Fibroblast of skin of right biceps (primary cell): ENCODE data around the gene SPTAN1.
A peak's percentile ranks its signal among the peaks of the same experiment; 100 is the strongest.
"Not testable (repeated sequence)": the region's sequence is repeated elsewhere in the genome, so short reads cannot be mapped to it uniquely, and the experiment has no call there.

Experiments
- DNase-seq: peaks from one replicate; pipeline ENCODE4 v3.0.0-alpha.2; 2013

SPTAN1 gene

DNA sequence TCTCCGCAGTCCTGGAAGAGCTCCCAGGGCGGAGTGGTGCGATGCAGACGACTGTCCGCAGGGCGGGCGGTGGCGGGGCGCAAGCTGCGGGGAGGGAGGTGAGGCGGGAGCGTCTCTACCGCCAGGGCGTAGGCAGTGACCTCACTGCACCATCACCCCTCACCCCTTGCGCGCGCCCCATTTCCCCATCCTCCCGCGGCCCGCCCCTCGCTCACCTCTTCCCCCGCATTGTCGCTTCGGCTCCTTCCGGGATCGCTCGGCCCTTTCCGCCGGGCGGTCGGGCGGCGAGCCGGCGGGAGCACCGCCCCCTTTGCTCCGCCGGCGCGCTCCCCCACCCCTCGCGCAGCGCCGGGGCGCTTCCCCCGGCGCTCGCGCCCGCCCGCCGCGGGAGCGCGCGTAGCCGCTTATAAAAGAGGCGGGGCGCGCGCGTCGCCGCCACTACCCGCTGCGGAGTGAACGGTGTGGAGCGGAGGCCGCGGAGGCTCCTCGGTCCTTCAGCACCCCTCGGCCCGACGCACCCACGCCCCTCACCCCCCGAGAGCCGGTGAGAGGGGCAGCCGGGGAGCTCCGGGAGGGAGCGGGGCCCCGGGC is at the start of gene SPTAN1:
Gene SPTAN1, plus strand, starts transcription at position 435 of the 591 bp plus-strand sequence. CDS start 14,154 bp downstream, outside the sequence.
- DNase-seq: peak; percentile 90

DNA sequence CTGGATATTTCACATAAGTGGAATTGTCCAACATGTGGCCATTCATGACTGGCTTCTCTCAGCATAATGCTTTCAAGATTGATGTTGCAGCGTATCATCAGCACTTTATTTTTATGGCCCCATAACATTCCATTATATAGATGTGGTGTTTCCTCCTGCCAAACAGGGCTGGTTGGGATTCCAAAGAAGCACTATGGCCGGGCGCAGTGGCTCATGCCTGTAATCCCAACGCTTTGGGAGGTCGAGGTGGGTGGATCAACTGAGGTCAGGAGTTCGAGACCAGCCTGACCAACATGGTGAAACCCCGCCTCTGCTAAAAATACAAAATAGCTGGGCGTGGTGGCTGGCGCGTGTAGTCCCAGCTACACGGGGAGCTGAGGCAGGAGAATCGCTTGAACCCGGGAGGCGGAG is 49.0 kb upstream of the SPTAN1 start:
- DNase-seq: peak; percentile 72

DNA sequence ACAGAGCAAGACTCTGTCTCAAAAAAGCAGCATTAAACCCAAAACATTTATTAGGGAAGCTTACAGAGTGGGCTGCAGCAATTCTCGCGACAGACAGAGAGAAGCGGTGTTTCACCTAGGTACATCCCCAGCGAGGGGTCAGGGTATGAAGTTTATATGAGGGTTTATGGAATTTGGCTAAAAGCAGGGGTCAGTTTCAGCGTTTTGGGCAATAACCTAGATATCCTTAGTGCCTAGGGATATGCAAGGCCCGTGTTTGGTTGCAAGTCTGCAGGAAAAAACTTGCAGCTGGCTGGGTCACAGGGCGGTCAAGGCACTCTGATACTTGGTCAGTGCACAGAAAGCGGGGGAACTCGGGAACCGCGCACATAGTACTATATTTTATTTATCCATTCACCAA is 48.5 kb upstream of the SPTAN1 start:
- DNase-seq: no peak

DNA sequence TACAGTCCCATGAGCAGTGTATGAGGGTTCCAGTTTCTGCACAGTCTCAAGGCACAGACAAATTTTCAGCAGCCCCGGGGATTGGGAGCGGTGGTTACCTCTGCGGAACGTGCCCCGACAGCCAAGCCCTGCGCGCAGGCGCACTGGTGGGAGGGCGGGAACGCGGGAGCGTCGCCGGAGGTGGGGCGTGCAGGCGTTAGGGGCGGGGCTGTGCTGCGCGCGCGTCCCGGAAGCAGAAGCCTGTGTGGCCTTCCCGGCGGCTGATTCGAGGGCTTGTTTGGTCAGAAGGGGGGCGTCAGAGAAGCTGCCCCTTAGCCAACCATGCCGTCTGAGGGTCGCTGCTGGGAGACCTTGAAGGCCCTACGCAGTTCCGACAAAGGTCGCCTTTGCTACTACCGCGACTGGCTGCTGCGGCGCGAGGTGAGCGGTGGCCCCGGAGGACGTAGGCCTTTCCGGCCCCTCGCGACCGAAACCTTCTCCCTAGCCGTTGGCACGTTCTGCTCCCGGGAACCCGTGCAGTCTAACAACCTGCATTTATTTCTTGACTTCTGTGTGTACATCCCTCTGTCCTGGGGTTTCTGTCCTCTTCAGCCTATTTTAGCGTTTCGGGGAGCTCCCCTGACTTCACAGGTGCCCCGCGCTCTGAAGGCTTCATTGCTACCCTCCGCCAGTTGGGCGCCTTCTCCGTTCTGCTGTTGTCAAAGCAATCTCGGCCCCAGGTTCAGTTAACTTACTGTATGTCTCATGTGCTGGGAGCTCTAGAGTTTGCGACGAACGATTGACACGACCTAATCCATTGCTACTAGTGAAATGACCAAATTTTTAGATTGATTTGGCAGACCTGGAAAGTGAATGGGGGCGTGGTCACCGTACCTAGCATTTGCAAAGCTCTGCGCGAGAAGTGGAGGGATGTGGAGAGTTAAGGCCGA is 47.6 kb upstream of the SPTAN1 start, which contains the start of gene GLE1:
Gene GLE1, plus strand, starts transcription at position 235 of the 929 bp plus-strand sequence. Its CDS starts 87 bp downstream, at position 322.
- DNase-seq: peak; percentile 90

DNA sequence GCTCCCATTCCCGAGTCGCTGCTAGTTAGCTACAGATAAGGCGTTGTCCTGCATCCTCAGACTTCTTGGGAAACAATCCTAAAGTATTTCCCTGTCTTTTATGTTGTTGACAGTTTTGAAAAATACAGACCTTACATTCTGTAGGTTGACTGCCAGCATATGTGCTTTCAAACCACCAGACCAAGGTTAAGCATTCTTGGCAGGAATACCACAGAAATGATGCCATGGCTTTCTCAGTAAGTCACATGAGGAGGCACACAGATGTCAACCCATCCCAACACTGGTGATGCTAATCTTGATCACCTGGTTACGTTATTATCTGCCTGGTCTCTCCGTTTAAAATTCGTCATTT is 47.0 kb upstream of the SPTAN1 start:
- DNase-seq: peak; percentile 44

DNA sequence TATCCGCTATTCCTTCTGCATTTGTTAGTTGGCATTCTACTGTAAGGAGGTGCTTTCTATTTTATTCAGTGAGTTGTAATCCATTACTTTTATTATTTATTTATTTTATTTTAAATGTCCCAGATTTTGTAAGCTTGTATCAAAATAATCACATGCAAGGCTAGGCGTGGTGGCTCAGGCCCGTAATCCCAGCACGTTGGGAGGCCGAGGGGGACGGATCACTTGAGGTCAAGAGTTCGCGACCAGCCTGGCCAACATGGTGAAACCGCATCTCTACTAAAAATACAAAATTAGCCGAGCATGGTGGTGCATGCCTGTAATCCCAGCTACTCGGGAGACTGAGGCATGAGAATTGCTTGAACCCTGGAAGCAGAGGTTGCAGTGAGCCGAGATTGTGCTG is 46.5 kb upstream of the SPTAN1 start:
- not testable (repeated sequence) for DNase-seq

DNA sequence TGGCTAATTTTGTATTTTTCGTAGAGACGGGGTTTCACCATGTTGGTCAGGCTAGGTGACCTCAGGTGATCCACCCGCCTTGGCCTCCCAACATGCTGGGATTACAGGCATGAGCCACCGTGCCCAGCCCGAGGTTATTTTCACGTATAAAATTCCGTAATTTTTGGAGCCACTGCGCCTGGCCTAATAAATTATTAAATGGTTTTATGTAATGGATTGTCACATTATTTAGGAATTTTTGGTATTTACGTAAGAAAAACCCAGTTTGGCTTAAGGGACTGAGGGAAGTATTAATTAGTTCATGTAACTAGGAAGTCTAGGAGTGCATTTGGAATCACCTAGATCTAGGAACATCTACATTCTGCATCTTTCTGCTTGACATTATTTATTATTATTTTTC is 39.6 kb upstream of the SPTAN1 start:
- DNase-seq: no peak

DNA sequence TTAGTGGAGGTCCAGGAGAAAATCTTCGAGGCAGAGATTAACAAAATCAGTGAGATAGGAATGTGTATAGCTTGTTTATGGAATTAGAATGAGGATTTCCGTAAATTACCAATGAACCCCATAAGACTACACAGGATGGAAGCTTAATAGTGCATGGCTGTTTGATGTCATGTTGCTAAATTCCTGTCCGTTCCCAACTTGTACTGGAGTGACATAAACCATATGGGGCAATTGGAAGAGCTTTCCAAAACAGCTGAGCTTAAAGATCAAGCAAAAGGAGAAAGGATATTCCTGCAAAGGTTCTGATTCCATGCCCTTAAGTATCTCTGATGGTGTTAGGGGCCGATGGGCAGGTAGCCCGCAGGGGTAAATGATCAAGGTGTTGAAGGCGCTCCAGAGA is 30.4 kb upstream of the SPTAN1 start:
- no peak for DNase-seq

DNA sequence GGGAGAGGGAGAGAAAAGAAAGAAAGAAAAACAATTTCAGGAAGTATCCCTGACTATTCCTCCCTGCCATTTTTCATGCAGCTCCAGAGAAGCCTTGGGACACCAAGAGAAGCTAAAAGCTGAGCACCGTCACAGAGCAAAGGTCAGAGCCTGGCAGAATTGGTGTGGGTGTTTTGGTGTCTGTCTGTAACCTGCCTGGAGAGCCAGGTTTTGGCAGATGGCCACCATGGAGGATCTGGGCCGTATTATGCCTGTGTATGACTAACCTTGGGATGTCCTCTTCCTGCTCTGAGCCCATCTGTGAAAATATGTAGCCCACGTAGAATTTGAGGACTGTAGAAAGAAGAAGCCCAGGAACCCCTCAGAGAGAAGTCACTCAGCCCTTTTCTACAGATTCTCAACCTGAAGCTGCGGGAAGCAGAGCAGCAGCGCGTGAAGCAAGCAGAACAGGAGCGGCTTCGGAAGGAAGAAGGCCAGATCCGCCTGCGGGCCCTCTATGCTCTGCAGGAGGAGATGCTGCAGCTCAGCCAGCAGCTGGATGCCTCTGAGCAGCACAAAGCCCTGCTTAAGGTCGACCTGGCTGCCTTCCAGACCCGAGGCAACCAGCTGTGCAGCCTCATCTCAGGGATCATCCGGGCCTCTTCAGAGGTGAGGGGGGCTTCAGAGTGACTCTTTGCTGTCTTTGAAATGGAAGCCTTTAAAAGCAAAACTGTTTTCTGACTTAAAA is 29.0 kb upstream of the SPTAN1 start:
- DNase-seq: peak; percentile 41

DNA sequence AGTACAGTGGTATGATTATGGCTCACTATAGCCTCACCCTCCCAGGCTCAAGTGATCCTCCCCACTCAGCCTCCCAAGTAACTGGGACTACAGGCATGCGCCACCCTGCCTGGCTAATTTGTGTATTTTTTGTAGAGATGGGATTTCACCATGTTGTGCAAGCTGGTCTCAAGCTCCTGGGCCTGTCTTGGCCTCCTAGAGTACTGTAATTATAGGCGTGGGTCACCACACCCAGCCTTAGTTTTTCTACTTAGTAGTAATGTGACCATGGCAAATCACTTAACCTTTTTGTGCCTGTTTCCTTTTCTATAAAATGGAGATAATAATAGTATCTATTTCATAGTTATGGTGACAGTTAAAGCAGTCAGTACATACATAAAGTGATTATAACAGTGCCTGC is 25.7 kb upstream of the SPTAN1 start:
- DNase-seq: no peak

DNA sequence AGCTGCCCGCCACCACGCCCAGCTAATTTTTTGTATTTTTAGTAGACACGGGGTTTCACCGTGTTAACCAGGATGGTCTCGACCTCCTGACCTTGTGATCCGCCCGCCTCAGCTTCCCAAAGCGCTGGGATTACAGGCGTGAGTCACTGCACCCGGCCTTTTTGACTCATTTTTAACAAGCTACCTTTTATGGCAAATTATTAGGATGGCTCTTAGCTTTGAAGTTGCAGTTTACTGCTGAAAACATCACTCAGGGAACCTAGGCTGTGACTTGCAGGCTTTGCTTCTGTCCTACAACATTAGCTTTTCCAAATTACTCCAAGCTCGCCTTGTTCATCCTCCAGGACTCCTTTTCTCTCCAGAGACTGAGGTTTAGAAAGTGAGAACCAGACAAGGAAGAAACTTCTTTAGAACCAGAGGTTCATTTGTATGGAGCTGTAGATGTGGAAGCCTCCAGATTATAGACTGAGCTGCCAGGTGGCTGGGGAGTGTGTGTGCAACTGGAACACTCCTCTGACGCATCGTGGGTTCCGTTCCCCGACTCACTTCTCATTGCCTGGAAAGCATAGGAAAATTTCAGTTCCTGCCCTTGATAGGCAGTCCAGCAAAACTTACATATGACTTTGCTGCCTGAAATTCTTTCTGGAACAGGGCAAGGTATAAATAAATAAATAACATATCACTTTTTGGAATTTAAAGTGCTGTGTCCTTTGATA is 23.8 kb upstream of the SPTAN1 start:
- peak; percentile 18 for DNase-seq

DNA sequence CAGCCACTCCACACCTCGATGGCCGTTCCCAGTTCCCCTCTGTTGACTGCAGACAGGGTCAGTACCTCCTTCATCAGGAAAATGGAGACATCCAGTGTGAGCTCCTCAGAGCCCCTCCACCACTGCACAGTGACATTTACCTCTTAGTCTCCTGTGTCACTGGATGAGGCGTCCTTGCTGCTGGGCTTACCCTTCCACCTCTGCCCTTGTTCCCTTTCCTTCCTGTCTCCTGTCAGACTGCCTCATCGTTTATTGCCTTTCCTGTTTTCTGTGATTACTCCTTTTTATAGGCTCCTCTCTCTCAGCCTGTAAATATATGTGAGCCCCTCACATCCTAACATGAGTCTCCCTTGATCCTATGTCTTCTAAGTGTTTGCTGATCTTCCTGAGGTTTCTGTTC is 23.2 kb upstream of the SPTAN1 start:
- no peak for DNase-seq

DNA sequence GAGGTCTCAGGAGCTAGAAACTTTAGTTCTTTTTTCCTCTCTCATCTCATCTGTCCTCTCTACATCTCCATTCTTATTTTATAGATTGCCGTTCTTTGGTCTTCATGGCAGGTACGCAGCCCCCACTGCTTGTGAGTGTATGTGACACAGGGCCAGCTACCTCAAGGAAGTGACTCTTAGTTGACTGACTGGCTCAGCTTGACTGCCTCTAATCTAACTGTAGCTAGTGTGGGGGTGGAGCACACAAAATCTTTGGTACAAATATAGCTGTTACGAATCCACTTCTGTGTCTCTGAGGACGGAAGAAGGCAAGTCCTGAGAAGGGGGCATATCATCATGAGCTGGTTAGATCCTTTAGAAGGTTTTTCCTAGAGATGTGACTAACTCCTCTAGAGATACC is 19.8 kb upstream of the SPTAN1 start:
- DNase-seq: no peak

DNA sequence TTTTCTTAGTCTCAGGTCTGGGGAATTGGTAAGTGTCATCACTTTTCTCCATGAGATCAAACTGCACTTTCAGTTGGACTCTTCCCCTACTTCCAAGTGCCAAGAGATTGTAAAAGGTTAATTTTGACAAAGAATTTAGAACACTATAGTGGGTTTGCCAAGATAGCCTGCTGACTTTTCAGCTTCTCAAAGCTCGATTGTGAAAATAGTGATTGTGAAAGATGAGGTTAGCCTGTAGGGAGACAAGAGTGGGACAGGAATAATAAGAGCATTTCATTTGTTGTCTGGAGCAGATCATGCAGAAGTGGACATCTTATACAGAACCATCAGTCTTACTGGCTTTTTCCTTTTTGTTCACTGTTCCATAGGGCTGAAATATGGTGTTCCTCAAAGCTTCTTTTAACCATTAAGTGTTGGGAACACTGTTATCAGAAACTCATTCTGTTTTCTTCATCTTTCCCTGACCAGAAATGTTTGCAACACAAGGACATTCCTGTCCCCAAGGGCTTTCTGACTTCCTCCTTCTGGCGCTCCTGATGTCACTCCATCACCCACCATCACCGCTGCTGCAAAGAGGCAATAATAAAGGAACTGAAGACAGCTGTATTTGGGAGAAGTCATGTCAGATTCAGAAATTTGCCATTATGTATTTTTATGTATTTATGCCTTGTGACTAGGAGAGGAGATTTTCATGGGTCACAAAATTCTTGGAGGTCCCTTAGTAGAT is 11.6 kb upstream of the SPTAN1 start:
- DNase-seq: no peak

DNA sequence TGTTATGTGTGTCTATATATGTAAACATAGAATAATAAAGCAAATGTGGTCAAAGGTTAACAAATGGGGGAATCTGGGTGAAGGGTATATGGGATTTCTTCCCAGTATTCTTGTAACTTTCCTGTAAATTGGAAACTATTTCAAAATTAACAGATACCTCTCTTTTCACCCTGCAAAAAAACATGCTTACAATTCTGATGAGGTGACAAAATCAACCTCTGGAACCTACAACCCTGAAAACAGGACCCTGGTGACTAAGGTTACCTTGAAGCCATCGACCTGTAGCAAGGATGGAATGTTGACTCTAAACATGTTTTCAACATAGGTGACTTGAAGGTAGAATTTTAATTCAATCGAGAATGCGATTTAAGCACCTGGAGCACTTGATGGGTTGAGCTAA is 5.9 kb upstream of the SPTAN1 start:
- DNase-seq: no peak

DNA sequence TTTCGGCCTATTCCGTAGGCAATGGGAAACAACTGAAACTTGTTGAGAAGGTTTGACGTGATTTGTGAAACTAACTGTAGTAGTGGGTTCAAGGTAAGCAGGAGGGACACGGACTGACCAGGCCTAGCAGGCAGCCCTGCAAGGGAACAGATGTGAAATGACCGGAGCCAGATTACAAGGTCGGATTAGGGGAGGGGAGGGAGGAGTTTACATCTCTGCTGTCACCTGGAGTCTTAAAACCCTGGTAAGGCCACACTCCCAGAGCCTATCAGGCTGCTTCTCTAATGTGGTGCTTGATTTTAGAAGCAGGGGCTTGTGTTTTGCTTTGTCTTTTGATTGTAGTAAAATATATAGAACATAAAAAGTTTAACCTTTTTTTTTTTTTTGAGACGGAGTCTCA is 3.5 kb upstream of the SPTAN1 start:
- DNase-seq: no peak

DNA sequence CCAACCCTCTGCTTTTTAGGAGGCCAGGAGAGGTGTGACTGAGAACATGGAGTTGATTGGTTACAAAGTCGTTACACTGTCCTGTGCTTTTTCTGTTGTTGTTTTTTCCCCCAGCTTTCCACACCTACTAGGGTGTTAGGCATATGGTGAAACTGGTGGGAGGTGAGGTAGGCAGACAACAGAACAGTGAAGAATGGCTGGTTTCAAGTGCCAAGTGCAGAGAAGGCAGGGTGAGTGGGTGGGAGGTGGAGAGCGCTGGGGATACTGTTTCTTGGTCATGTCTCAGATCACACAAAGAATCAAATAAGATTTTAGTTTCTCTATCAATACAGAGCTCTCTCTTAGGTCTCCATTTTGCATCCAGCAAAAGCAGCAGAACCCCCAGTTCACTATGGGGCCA is 2.2 kb upstream of the SPTAN1 start:
- no peak for DNase-seq

DNA sequence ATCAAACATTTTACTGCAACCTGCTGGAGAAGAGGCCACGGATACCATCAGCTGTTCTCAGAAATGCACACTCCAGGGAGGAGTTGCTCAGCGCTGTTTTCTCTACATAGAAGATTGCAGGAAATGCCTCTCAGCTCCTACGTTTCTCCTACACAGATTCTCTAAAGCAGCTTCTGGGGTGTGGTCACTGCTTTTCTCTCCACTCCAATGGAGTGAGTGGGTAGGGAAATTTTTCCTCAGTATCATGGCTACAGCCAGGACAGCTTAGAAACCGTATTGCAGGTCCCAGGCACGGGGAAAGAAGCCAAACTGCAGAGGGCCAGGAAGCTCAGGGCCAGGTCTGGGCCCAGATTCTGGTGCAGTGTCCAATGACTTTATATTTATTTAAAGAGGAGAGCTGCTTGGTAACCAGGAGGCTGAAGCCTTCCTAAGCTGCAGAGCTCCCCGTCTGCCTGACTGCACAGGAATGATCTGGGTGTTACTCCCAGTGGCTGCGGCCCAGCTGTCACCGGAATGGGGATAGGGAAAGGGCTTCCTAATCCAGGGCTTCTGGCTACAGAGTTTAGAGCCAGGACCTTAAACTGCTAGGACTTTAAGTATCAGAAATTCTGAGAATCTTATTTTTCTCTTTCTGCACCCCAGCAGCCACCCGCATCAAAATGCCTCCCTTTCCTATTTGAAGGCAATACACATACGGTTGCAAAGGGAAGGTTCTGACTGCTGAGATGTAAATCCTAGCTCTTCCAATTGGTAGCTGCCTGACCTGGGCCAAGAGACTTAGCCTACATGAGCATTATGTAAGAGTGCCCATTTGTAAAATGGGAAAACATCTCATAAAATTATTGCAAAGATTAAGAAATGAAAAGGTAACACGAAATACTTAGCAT is 1.4 kb upstream of the SPTAN1 start:
- DNase-seq: peak; percentile 46

DNA sequence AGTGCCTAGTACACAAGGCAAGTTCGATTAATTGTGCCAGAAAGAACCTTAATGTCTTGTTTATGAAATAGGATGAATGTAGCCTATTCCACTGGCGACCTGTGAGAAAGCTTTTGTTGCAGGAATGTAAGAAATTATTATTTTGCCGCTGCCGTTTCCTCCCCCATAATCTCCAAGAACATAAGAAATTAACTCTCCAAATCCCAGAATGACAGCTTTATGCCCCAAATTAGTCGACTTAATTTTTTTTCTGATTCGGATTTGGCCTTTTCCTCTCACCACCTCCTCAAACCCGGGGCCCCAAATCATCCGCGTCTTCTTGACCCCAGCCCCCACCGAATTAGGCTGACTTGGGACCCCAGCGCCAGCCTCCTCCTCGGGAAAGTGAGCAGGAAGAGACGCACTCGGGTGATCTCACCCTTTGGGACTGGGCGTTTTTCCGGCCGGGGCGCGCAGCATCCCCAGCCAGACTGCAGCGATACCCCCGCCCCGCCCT is 682 bp upstream of the SPTAN1 start:
- no peak for DNase-seq

DNA sequence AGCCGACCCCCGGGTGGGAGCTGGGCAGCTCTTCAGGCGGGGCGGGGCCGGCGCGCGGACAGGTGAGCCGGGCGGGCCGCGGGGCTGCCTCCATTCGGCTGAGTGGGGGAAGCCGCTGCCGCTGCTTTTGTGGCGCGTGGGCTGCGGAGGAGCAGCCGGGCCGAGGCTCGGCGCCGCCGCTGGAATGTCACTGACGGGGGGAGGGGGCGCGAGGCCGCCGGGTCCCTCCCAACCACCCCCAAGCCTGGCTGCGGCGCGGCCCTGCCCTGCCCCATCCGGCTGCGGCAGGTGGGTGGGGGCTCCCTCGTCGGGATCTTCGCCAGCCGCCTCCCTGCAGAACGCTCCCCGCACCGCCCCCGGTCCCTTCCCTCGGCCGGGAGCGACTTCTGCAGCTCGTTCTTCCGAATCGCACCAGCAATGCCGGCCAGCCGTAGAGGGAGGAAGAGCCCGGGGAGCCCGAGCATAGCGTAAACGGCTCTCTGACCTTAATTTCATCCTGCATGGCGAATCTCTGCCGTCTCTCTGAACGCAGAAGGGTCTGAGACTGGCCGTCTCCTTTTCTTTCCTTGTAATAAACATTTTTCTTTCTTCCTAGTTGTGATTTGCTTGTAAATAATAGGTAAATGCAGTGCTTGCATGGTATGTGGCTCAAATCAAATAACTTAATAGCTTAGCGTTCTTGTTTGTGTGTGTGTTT is 505 bp downstream of the SPTAN1 start:
- DNase-seq: peak; percentile 30
